ENCODE measurements around the gene CYP2W1.

- TF ChIP-seq POLR2AphosphoS5 (IDR thresholded peaks at IDR 0.05; ENCODE audit: insufficient read depth, low read depth, low read length) (no peak), CTCF (IDR thresholded peaks at IDR 0.05; ENCODE audit: extremely low read depth in 1 of 2, insufficient read depth in 1 of 2, low read depth in 1 of 2, low read length in 2 of 2) (no peak), POLR2A (IDR thresholded peaks at IDR 0.05; ENCODE audit: low read depth, low read length) (no peak)
Observed at GRCh38 chr7:982511-983003, 424 bp upstream of the CYP2W1 start.

Measured in endothelial cell of umbilical vein (primary cell).